GM19238 (cell line): Measurements from ENCODE around the gene NKX3-2.
A peak's percentile ranks its signal among the peaks of the same experiment; 100 is the strongest.

Source experiments
- DNase-seq: peaks from one replicate; pipeline ENCODE4 v3.0.0; 2011; ENCODE audit warnings: low spot score; ENCODE audit not compliant: insufficient read length

NKX3-2 gene

GRCh38 chr4:13545394-13545808 is 1.1 kb upstream of the NKX3-2 start:
- DNase-seq, result no peak

DNA sequence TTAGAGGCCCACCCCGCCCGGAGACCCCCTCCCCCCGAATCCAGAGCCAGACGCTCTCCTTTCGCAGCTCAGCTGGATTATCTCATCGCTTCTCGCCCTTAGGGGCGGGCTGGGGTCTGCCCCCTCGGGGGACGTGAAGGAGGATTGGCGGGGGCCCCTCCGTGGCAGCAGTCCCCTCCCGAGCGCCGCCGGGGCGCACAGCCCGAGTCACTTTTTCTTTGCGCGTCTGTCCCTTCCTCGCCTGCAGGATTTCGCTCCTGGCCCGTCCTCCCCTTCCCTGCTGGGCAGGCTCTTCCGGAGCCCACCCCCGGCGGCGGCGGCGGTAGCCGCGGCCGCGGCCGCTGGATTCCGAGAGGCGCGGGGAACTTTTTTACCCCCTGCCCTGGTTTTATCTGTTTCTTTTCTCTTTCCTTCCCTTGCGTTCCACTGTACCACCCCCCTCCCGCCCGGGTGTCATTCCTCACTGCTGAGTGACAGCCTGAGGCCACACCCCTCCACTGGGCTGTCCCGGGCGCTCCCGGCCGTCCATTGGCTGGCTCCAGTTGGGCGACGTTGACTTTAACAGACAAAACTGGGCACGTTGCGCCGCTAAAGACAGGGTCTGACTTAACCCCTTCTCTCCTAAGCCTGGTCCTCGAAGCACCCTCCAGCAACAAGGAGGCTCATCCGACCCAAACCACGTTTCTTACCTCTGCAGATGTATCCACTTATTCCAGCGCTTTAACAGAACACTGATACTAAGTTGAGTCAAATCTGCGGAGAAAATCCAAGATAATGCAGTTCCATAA is 492 bp upstream of the NKX3-2 start:
- peak; percentile 52 for DNase-seq

GRCh38 chr4:13543032-13543838 is 1.1 kb downstream of the NKX3-2 start:
- DNase-seq, result no peak

DNA sequence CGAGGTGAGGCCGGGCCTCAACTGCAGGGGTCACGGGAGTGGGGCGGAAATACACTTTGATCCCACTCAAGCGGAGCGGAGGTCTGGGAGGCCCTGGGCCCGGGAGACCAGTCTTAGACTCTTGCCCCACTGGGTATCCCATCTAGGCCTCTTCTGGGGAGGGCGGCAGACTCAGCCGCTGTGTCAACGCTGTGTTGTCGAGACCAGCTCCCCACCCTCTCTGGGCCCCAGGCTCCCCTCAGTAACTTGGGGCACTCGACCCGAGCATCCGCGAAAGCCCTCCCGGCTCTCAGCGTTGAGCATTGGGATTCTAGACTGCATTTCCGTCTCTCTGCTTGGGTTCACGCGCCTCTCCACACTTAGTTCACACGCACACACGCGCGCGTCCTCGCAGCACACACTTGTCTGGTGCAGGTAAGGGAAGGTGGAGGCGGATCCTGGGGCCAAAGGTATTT is 1.7 kb downstream of the NKX3-2 start:
- peak; percentile 6 for DNase-seq

DNA sequence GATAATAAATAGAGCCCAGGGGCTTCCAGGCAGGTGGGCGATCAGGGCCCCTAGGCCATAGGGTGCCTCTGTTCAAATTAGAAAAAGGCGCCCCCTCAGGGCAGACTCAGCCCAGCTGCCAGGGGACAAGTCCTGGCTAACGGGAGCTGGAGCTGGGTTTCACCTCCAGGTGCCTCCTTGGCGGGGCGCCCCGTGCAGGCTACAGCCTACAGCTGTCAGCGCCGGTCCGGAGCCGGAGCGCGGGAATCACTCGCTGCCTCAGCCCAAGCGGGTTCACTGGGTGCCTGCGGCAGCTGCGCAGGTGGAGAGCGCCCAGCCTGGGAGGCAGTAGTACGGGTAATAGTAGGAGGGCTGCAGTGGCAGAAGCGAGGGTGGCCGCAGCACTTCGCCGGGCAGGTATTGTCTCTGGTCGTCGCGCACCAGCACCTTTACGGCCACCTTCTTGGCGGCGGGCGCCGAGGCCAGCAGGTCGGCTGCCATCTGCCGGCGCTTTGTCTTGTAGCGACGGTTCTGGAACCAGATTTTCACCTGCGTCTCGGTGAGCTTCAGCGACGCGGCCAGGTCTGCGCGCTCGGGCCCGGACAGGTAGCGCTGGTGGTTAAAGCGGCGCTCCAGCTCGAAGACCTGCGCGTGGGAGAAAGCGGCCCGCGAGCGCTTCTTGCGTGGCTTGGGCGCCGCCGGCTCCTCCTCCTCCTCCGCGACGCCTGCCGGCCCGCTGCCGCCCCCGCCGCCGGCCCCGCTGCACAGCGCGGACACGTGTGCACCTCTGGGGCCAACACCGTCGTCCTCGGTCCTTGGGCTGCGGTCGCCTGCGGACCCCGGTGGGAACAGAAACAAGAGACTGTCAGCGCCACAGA is 2.4 kb downstream of the NKX3-2 start:
- DNase-seq, result peak; percentile 27

DNA sequence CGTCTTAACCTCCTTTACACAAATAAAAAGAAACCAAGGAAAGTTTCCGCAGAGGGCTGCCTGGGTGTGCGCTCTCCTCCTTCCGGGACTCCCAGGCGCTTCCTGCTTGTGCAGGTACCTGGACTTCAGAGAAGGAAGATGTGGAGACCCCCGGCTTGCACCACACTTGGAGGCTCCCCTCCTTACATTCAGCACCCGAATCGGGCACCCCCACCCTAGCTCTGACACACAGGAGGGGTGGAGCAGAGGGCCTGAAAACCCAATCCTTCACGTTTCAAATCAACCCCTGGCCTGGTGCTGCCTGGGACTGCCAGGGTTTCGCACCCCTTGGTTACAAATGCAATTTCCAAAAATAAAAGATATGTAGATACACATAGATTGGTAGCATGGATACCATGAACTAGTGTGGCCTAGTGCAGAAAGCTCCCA is 3.1 kb downstream of the NKX3-2 start:
- peak; percentile 7 for DNase-seq

- DNase-seq, result no peak
These were observed 3.7 kb downstream of the NKX3-2 start for GRCh38 chr4:13540446-13541175.

DNA sequence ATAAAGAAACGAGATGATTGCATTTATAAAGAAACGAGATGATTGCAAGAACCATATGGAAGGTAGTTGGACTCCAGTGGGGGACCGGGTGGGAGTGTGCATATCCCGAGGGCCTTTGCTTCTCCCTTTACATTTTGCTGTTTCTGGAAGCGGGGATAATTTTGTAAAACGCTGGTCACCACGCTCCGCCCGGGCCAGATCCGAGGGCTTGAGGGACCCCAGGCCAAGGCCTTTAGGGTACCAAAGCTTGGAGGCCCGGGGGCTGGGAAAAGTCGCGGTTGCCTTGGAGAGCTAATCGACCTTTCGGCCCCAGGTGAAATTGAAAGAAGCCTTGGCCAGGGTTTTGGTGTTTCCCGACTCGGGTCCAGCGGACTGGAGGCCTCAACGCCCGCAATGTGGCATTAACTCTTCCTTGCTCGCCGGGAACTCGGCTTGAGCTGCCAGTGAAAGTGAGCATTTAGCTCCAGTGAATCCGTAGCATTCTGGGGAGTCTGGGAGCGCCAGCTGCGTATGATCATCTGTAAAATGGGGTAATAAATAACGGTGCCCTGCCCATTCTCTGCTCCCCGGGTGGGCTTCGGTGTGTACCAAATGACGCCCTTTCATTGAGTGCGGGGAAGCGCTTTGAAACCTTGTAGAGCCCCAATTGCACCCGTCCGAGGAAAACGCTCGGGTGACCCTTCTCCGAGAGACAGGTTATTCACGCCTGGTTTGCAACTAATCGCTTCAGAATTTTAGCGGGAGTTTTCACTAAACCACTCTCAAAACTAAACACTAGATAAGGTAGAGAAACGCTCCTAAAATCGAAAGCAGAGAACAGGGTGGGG is 4.5 kb downstream of the NKX3-2 start:
- DNase-seq, result no peak

DNA sequence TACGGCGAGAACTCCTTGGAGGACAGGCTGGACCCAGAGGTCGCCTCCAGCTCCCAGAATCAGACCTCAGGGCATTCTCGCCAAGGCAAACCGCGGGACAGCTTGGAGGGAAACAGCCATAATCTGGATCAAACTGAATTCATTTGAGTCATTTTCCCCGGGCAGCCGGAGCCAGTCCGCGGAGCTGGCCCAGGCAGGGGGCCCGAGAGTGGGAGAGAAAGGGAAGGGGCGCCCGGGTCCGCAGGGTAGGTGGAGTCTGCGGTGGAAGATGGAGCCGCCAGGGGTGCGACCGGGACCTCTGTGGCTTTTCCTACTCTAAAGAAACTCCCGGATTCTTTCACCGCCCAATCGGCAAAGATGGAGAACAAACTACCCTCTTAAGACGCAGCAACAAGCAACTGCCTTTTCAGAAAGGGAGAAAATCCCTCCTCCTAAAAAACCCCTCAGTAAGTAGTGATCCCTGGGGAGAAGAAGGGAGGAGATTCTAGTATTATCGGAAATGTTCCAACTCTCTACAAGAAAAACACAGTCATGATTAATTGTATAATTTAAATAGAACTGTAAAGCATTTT is 5.2 kb downstream of the NKX3-2 start:
- no peak for DNase-seq

DNA sequence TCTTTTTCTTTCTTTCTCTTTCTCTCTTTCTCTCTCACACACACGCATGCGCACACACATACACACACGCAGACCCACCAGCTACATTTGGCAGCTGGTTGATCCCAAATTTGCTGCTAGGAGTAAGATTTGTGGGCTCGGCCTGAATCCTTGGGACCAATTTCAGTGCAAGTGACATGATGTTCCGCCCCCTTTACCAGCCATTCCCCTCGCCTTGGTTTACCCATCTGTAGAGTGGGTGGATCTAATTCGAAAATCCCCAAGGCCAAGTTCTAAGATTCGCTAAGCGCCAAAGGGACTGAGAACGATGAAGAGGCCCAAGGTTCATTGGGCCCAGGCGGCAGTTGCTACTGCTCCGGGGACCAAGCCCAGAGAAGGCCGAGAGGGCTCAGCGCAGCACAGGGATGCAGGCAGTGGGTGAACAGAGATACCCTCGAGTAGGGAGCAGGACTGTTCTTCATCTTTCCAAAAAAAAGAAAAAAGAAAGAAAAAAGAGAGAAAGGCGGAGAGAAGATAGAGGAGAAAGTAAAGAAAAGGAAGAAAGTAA is 5.8 kb downstream of the NKX3-2 start:
- DNase-seq, result no peak

- DNase-seq, result no peak
These were observed 6.5 kb downstream of the NKX3-2 start for GRCh38 chr4:13537832-13538177.

DNA sequence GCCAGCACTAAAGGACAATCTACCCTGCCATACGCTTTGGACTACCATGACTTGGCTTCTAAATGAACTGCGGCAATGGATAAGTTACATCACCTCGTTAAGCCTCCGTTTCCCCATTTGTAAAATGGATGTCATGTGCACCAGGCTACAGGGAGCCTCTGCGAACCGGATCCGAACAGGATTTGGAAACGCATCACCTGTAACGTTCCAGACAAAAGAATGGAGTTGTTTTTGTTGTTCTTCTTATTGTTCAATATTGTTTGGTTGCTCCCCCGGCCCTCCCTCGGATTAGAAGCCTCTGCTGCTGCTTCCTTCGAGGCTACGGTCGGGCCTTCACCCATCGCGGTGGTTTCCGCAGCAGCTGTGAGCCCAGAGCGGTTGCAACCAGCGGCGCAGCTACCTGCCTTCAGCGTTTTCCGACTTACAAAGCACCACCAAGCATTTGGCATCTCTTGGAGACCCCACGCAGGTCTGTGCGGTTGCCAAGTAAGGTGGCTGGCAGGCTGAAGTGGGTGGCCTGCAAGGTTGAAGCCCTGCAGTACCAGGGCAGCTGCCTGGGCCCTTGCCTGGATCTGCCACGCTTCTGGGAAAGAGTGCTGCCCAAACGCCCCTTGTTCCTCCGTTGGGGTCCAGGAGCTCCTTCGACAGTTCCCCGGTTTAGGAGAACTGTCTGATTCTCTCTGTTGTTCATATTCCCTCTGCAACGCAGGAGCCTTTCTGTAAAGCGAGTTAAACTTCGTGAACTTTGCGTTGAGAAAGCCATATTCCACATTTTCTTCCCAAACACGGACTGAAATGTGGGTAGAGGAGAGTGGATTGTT is 7.1 kb downstream of the NKX3-2 start:
- peak; percentile 3 for DNase-seq

DNA sequence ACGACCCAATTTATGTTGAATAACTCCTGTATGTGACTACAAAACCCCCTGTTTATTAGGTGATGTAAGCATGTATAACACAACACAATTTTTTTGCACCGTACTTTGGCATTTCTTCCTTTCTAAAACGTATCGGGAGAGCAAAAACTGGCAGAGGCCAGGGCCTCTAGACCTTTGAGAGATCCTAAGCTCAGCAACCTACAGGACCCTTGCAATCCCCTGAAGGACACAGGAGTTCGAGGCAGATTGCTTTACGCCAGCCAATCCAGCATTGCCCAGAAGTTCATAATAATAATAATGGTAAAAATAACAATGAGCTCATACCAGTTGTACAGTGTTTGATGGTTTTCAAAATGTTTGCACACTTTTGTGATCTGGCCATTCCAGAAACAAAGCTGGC is 7.7 kb downstream of the NKX3-2 start:
- no peak for DNase-seq

DNA sequence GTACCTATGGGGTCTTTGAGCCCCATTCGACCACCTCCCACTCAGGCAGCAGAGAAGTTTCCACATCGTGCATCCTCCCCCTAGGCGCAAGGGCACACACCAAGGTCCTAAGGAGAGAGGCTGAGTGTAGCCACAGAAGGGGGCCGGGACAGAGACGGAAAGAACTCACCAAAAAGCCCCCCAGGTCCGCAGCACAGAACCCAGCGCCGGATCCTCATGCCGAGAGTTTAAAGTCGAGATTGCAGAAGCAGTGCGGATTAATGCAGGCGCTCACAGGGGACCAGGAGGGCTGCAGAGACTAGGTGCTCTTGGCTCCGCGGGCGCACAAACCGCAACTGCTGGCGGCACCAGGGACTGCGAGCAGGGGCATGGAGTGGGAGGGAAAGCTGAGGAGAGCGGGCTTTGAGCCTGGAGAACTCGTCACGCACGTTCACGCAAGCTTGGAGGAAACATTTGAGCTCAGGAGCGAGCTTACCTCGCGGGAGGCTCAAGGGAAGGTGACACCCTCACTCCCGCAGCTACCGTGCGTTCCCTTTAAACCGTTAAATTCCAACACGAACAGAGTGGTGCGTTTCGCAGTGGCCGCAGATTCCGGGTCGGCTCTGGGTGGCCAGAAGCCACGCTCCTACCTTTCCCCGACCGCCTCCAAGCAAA is 8.5 kb downstream of the NKX3-2 start:
- DNase-seq, result no peak

GRCh38 chr4:13535118-13535517 is 9.2 kb downstream of the NKX3-2 start:
- DNase-seq, result no peak

- DNase-seq, result peak; percentile 2
These were observed 9.8 kb downstream of the NKX3-2 start for GRCh38 chr4:13534344-13535063.

DNA sequence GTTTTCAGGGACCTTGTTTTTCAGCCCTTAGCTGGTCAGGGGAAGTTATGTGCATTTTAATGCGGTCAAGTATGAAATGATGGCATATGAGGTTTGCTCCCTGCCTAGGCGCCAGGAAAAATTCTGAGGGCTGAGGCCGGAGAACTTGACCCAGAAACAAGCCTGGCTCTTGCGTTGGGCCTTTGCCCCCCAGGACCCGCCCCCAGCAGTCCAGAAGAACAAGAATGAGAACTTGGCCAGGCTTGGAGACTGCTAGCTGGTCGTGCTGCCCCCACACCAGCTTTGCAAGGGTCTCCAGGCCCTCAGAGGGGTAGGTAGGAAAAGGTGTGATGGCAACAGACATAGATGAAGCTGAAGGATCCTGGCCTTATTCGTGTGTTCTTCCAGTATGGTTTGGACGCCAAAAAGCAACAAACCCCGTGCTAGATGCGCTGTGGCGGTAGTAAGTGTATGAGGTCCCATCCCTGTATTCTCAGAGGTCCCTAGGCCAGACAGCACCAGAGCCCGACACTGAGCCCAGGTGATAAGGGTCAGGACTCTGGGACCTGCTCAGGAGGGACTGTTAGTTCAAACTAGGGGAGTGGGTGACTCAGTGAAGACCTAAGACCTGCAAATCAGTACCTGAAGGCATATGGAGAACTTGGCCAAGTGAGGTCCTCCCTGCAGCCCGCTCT is 10.5 kb downstream of the NKX3-2 start:
- no peak for DNase-seq
